SW480 (cell line): ENCODE data around the gene SP1.
"Not testable (repeated sequence)": the region's sequence is repeated elsewhere in the genome, so short reads cannot be mapped to it uniquely, and the experiment has no call there.

Source experiments
- DNase-seq: peaks from one replicate; pipeline ENCODE4 v3.0.0-alpha.2; 2016; ENCODE audit warnings: low spot score

The SP1 gene

GRCh38 chr12:53361638-53362037, 18.3 kb upstream of the SP1 start:
- not testable (repeated sequence) for DNase-seq

- DNase-seq: no peak
Measured at GRCh38 chr12:53365245-53365904, 14.6 kb upstream of the SP1 start.

GRCh38 chr12:53373554-53374133, 6.3 kb upstream of the SP1 start:
- not testable (repeated sequence) for DNase-seq

DNA sequence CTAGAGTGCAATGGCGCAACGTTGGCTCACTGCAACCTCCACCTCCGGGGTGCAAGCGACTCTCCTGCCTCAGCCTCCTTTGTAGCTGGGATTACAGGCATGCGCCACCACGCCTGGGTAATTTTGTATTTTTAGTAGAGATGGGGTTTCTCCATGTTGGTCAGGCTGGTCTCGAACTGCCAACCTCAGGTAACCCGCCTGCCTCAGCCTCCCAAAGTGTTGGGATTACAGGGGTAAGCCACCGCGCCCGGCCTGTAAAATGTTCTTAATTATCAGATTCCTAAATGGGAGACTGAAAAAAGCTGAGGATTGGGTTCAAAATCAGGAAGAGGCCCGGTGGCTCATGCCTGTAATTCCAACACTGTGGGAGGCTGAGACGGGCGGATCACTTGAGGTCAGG, 5.7 kb upstream of the SP1 start:
- not testable (repeated sequence) for DNase-seq

- DNase-seq: no peak
Measured at GRCh38 chr12:53376747-53377146, 3.2 kb upstream of the SP1 start.

DNA sequence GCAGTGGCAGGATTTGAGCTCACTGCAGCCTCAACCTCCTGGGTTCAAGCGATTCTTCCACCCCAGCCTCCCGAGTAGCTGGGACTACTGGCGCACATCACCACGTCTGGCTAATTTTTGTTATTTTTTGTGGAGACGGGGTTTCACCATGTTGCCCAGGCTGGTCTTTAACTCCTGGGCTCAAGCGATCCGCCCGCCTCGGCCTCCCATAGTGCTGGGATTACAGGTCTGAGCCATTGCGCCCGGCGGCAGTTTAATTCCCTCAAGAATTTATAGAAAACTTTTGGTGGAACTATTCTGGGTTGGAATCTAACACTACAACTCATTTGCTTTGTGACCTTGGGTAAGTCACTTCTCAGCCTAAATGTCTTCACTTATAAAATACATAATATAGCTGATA, 1.8 kb upstream of the SP1 start:
- no peak for DNase-seq

DNA sequence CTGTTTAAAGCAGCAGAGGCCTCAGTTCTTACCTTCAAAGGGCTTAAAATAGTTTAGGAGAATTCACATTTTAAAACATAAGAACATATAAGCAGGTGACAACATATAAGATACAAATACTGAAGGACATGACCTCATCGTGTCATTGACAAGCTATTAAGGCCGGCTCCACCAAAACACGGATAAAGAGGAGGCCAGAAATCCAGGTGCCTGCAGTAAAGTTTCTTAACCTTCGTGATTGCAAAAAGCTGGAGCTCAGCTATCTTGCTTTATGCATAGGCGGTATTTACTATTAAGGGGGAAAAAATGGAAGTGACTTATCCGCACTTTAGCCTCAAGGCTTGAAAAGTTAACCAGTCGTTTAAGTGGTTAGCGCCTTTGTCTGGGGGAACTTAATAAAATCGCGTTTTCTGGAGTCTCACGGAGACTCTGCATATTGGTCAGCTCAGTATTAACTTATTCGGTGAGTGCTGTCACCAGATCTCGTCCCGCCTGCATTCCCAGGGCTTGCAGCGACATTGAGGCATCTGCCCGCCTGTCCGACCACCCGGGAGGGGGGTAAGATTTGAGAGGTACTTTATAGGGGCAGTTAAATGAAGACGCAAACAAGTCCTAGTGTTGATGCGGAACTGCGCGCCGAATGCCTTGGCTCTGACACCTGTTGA, 1.1 kb upstream of the SP1 start:
- peak; percentile 35 for DNase-seq

GRCh38 chr12:53379389-53380103, 430 bp upstream of the SP1 start:
- DNase-seq: peak; percentile 100

GRCh38 chr12:53380794-53381730, 1.1 kb downstream of the SP1 start:
- DNase-seq: peak; percentile 57

DNA sequence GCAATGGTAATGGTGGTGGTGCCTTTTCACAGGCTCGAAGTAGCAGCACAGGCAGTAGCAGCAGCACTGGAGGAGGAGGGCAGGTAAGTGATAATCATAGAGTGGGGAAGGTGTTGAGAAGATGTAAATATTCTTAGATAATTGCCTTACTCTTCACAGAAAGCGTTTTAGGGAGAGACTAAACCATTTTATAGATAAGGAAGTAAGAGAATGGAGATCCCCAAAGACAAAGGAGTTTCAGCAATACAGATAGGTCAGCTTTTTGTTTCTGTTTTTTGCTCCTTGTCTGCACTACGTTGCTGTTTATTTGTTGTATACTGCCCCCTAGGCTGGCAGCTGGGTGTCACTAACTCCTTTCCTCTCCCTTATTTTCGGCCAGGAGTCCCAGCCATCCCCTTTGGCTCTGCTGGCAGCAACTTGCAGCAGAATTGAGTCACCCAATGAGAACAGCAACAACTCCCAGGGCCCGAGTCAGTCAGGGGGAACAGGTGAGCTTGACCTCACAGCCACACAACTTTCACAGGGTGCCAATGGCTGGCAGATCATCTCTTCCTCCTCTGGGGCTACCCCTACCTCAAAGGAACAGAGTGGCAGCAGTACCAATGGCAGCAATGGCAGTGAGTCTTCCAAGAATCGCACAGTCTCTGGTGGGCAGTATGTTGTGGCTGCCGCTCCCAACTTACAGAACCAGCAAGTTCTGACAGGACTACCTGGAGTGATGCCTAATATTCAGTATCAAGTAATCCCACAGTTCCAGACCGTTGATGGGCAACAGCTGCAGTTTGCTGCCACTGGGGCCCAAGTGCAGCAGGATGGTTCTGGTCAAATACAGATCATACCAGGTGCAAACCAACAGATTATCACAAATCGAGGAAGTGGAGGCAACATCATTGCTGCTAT, 2.0 kb downstream of the SP1 start:
- DNase-seq: peak; percentile 84

- DNase-seq: no peak
Measured at GRCh38 chr12:53383258-53383657, 3.3 kb downstream of the SP1 start.

DNA sequence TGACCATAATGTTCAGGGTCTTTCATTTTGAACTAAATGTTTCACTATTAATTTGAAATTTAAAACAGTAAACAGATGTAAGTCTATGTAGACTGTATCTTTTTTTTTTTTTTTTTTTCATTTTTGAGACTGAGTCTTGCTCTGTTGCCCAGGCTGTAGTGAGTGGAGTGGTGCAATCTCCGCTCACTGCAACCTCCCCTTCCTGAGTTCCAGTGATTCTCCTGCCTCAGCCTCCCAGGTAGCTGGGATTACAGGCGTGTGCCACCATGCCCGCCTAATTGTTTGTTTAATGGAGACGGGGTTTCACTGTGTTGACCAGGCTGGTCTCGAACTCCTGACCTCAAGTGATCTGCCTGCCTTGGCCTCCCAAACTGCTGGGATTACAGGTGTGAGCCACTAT, 6.4 kb downstream of the SP1 start:
- not testable (repeated sequence) for DNase-seq

GRCh38 chr12:53388932-53389331, 9.0 kb downstream of the SP1 start:
- DNase-seq: no peak

- DNase-seq: no peak
Measured at GRCh38 chr12:53389702-53390101, 9.7 kb downstream of the SP1 start.

DNA sequence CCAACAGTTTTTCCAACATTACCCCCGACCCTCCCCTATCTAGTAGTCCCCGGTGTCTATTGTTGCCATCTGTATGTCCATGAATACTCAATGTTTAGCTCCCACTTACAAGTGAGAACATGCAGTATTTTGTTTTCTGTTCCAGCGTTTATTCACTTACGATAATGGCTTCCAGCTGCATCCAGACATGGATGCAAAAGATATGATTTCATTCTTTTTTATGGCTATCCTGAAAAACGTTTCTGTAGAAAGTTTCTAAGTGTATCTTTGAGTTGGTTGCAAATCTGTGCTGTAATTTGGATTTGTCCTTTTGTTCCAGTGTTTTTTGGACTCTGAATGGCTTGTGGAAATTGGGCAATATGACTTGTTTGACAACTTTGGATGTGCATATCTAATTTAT, 11.7 kb downstream of the SP1 start:
- no peak for DNase-seq

DNA sequence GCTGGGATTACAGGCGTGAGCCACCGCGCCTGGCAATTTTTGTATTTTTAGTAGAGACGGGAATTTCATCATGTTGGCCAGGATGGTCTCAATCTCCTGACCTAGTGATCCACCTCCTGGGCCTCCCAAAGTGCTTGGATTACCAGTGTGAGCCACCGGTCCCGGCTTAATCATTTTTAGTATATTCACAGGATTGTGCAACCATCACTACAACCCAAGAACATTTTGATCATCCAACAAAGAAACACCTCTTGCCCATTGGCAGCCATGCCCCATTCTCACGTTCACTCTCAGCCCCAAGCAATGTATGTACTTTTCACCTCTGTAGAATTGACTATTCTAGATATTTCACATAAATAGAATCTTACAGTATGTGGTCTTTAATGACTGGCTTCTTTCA, 19.9 kb downstream of the SP1 start:
- DNase-seq: no peak

DNA sequence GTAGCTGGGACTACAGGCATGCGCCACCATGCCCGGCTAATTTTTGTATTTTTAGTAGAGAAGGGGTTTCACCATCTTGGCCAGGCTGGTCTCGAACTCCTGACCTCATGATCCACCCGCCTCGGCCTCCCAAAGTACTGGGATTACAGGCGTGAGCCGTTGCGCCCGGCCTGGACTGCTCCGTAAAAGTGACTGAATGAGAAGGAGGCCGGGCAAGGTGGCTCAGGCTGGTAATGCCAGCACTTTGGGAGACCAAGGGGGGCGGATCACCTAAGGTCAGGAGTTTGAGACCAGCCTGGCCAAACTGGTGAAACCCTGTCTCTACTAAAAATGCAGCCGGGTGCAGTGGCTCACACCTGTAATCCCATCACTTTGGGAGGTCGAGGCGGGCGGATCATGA, 22.4 kb downstream of the SP1 start:
- DNase-seq: not testable (repeated sequence)

DNA sequence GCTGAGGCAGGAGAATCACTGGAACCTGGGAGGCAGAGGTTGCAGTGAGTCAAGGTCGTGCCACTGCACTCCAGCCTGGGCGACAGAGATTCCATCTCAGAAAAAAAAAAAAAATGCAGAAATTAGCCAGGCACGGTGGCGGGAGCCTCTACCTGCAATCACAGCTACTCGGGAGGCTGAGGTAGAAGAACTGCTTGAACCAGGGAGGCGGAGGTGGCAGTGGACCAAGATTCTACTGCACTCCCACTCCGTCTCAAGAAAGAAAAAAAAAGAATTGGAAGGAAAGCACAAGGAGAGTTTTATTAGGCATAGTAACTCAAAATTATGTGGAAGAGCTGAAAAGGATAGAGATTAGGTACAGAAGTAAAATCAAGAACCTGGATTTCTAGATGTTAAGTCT, 22.9 kb downstream of the SP1 start:
- DNase-seq: no peak

- DNase-seq: no peak
Measured at GRCh38 chr12:53410951-53411350, 31.0 kb downstream of the SP1 start.

GRCh38 chr12:53413485-53414204, 33.7 kb downstream of the SP1 start:
- no peak for DNase-seq
